ENCODE measurements around the gene KRTAP16-1.
"Not testable (repeated sequence)": the region's sequence is repeated elsewhere in the genome, so short reads cannot be mapped to it uniquely, and the experiment has no call there.

KRTAP16-1 gene

GRCh38 chr17:41301916-41302901 is 6.9 kb downstream of the KRTAP16-1 start, which contains the start of gene KRTAP29-1:
TSS of gene KRTAP29-1 (minus strand) at chr17:41302851. CDS start at chr17:41302851, 0 bp downstream.
- DNase-seq = no peak

GRCh38 chr17:41301204-41301790 is 7.8 kb downstream of the KRTAP16-1 start:
- no peak for DNase-seq

- no peak for DNase-seq
Measured at GRCh38 chr17:41298458-41299135, 10.5 kb downstream of the KRTAP16-1 start.

- DNase-seq = no peak
Measured at GRCh38 chr17:41296846-41297245, 12.3 kb downstream of the KRTAP16-1 start.

- DNase-seq = no peak
Measured at GRCh38 chr17:41294016-41294415, 15.1 kb downstream of the KRTAP16-1 start.

GRCh38 chr17:41287050-41287449 is 22.1 kb downstream of the KRTAP16-1 start:
- DNase-seq = no peak

- DNase-seq = no peak
Measured at GRCh38 chr17:41284546-41284945, 24.6 kb downstream of the KRTAP16-1 start.

GRCh38 chr17:41284043-41284442 is 25.1 kb downstream of the KRTAP16-1 start:
- DNase-seq = no peak

- no peak for DNase-seq
Measured at GRCh38 chr17:41278176-41278955, 30.7 kb downstream of the KRTAP16-1 start.

GRCh38 chr17:41275648-41276190 is 33.4 kb downstream of the KRTAP16-1 start, which contains the start of gene KRTAP9-7:
TSS of gene KRTAP9-7 (plus strand) at chr17:41275698. CDS start at chr17:41275698, 0 bp downstream.
- not testable (repeated sequence) for DNase-seq

- no peak for DNase-seq
Measured at GRCh38 chr17:41271858-41272257, 37.3 kb downstream of the KRTAP16-1 start.

GRCh38 chr17:41271323-41271722 is 37.8 kb downstream of the KRTAP16-1 start:
- DNase-seq = not testable (repeated sequence)

- DNase-seq = no peak
Measured at GRCh38 chr17:41267711-41268110, 41.4 kb downstream of the KRTAP16-1 start.

- no peak for DNase-seq
Measured at GRCh38 chr17:41265078-41265477, 44.0 kb downstream of the KRTAP16-1 start, which contains the start of gene KRTAP9-6. TSS of gene KRTAP9-6 (plus strand) at chr17:41265378. CDS start at chr17:41265378, 0 bp downstream.

- DNase-seq = no peak
Measured at GRCh38 chr17:41264599-41264998, 44.5 kb downstream of the KRTAP16-1 start.

- no peak for DNase-seq
Measured at GRCh38 chr17:41263212-41263611, 45.9 kb downstream of the KRTAP16-1 start.

- no peak for DNase-seq
Measured at GRCh38 chr17:41258406-41258805, 50.7 kb downstream of the KRTAP16-1 start.
